Measurements from ENCODE around the gene CCDC87.

CCDC87 gene

GRCh38 chr11:66580803-66581202 is 12.1 kb downstream of the CCDC87 start:
- no peak for DNase-seq

GRCh38 chr11:66579017-66579606 is 13.8 kb downstream of the CCDC87 start:
- DNase-seq, result peak; percentile 53

GRCh38 chr11:66570850-66571180 is 22.0 kb downstream of the CCDC87 start:
- DNase-seq, result no peak

GRCh38 chr11:66570079-66570849 is 22.6 kb downstream of the CCDC87 start:
- no peak for DNase-seq

- DNase-seq, result no peak
Observed at GRCh38 chr11:66569076-66569475, 23.8 kb downstream of the CCDC87 start.

- DNase-seq, result peak; percentile 57
Observed at GRCh38 chr11:66568124-66568916, 24.5 kb downstream of the CCDC87 start, which contains the start of gene CTSF. CTSF (minus strand) TSS chr11:66568606; CDS start chr11:66568486, 120 bp downstream.

GRCh38 chr11:66567787-66568123 is 25.1 kb downstream of the CCDC87 start:
- no peak for DNase-seq

GRCh38 chr11:66566221-66566620 is 26.6 kb downstream of the CCDC87 start:
- no peak for DNase-seq

- DNase-seq, result no peak
Observed at GRCh38 chr11:66564984-66565383, 27.9 kb downstream of the CCDC87 start.

GRCh38 chr11:66564538-66564937 is 28.3 kb downstream of the CCDC87 start:
- DNase-seq, result no peak

GRCh38 chr11:66563832-66564231 is 29.0 kb downstream of the CCDC87 start:
- no peak for DNase-seq

- DNase-seq, result no peak
Observed at GRCh38 chr11:66562907-66563583, 29.8 kb downstream of the CCDC87 start.

GRCh38 chr11:66562275-66562674 is 30.6 kb downstream of the CCDC87 start:
- no peak for DNase-seq

- DNase-seq, result no peak
Observed at GRCh38 chr11:66561975-66562248, 31.0 kb downstream of the CCDC87 start.

- DNase-seq, result no peak
Observed at GRCh38 chr11:66561178-66561974, 31.5 kb downstream of the CCDC87 start.

GRCh38 chr11:66559866-66560676 is 32.8 kb downstream of the CCDC87 start:
- DNase-seq, result no peak

GRCh38 chr11:66559142-66559865 is 33.6 kb downstream of the CCDC87 start:
- peak; percentile 0 for DNase-seq

- no peak for DNase-seq
Observed at GRCh38 chr11:66557733-66558326, 35.0 kb downstream of the CCDC87 start.

GRCh38 chr11:66556086-66556485 is 36.8 kb downstream of the CCDC87 start:
- DNase-seq, result no peak

- DNase-seq, result no peak
Observed at GRCh38 chr11:66555416-66555815, 37.4 kb downstream of the CCDC87 start.

- DNase-seq, result no peak
Observed at GRCh38 chr11:66554602-66555001, 38.3 kb downstream of the CCDC87 start.
